GM13976 (cell line): ENCODE measurements around the gene EPO.

Source experiments
- DNase-seq: peaks from one replicate; pipeline ENCODE4 v3.0.0; 2012; ENCODE audit warnings: low spot score
- CTCF ChIP-seq: IDR thresholded peaks from 2 replicates; pipeline ENCODE4 v1.5.1; 2012; ENCODE audit warnings: borderline replicate concordance, mild to moderate bottlenecking; ENCODE audit not compliant: insufficient read depth; ENCODE audit errors: extremely low read depth, missing control alignments, control extremely low read depth
- in situ Hi-C: fragments of 300-500 bp; cut with MboI; formaldehyde crosslinking; loops from one replicate; pipeline ENCODE4 v1.12.0; 2022; ENCODE audit warnings: low sequenced_read_pairs, mixed read lengths, inconsistent platforms; ENCODE audit not compliant: unreplicated experiment

The EPO gene

DNA sequence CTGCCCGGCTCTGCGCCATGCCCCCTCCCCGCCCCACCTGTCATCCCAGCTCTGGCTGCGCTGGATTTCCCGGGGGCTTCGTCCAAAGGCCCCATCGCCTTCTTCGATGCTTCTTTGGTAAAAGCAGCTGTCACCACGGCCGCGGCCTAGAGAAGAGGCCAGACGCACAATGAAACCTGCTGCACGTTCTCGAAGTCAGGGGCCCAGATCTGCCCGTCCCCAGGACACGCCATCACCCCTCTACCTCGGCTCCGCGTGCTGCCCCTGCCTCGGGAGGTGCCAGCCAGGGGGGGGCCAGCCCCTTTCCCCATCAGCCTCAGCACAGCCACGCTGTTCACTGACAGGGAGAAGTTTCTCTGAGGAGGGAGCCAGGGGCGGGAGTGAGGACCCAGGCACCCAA, 33.0 kb upstream of the EPO start:
- TF ChIP-seq CTCF, result no peak
- in situ Hi-C loops, result no loop called here
- DNase-seq, result no peak

- in situ Hi-C loops, result no loop called here
- TF ChIP-seq CTCF, result no peak
- no peak for DNase-seq
Measured at GRCh38 chr7:100687751-100688300, 32.4 kb upstream of the EPO start.

GRCh38 chr7:100688326-100688860, 31.9 kb upstream of the EPO start:
- DNase-seq, result no peak
- in situ Hi-C loops, result no loop called here
- no peak for TF ChIP-seq CTCF

- in situ Hi-C loops, result no loop called here
- peak; percentile 5 for TF ChIP-seq CTCF
- DNase-seq, result peak; percentile 44
Measured at GRCh38 chr7:100689230-100690135, 30.8 kb upstream of the EPO start.

DNA sequence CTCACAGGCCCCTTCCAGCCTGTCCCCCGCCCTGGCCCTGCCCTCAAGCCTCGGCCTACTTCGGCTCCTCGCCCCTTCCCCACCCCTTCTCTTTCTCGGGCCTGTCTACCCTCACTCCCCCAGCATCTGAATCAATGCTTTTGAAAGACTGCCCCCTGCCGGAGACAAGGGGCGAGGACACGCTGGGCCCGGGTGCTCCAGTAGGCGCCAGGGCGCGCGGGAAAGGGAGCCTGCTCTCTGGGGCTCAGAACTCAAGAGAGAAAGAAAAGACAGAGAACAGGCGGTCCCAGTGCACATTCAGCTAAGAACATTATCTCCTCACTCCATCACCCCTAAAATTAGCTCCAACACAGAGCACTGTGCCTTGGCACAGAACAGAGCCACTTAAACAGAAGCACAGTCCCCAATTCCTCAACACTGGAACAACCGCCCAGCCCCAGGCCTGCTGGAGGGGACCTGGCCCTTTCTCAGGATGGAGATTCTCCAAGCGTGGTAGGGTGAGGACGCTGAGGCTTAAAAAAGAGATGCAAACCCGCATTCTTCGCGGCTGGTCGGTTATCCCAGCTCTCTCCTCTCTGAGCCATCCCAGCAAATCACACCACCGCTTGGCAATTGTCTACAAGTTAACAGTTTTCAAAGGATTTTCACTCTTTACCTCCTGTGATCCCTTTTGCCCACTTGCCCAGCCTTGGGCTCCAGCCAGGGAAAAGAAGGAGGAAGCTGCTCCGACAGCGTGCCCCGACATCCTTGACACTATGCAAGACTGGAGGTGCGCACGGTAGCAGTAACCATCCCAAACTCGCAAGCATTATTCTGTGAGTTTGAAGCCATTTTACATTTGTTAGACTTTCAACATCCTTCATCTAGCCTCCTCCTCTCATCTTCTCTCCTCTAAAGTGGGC, 28.3 kb upstream of the EPO start:
- peak; percentile 89 for DNase-seq
- TF ChIP-seq CTCF, result peak; percentile 87
- in situ Hi-C loops, result no loop called here

GRCh38 chr7:100692578-100692961, 27.7 kb upstream of the EPO start:
- no peak for TF ChIP-seq CTCF
- in situ Hi-C loops, result no loop called here
- no peak for DNase-seq
